HG02973 (cell line): ENCODE results near the gene MPRIP.

ENCODE experiments used
- ATAC-seq: cut with Tn5 transposase; IDR thresholded peaks from one replicate; pipeline ENCODE4 v1.9.1; 2021; ENCODE audit warnings: moderate library complexity; ENCODE audit not compliant: unreplicated experiment

MPRIP gene

GRCh38 chr17:17201907-17202306, 159.7 kb downstream of the MPRIP start:
- ATAC-seq, result no peak

- ATAC-seq, result no peak
These were observed 161.0 kb downstream of the MPRIP start for GRCh38 chr17:17203173-17203730.

DNA sequence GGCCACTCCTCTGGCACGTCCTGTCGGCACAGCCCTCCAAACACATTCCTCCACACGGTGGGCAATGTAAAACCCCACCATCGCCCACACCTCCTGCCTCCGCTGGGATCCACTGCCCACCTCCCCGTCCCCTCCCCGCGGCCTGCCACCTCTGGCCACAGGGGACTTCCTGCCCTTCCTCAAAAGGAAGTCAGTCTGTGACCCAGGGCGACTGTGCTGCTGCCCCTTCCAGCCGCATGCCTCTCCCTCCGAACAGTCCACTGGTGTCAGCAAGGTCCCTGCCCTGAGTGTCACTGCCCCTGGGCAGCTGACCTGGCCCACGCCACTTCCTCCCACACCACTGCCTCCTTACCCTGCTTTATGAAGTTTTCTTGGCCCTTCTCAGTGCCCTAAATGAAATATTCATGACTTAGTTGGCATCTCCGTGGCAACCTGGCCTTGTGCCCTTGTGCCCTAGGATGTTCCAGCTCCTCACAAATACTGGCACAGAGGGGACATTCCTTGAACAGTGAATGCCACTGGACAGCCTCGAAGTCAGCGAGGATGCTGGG, 161.9 kb downstream of the MPRIP start:
- no peak for ATAC-seq

DNA sequence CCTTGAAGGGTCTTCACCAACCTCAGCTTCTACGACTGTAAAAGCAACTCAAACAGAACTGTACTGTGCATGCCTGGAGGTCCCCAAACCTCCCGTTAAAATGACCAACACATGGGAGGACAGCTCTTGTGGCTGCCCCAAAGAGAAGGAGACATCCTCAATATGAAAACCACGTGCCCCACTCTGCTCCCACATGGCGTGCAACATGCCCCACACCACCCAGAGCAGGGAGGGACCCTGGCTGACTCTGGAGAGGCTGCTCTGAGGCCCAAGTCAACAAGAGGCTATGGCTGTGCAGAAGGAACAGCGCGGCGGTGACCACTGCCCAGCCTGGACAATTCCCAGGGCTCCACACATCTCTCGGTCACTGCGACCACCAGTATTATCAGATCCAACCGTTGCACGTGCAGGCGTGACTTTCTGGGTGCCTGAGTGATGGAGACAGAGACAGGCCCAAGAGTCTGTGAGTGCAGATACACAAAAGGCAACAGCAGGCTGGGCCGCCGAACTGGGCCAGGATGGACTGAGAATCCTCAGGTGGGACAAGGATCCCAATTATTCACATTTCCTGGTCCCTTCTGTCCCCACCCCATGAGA, 162.5 kb downstream of the MPRIP start:
- no peak for ATAC-seq

DNA sequence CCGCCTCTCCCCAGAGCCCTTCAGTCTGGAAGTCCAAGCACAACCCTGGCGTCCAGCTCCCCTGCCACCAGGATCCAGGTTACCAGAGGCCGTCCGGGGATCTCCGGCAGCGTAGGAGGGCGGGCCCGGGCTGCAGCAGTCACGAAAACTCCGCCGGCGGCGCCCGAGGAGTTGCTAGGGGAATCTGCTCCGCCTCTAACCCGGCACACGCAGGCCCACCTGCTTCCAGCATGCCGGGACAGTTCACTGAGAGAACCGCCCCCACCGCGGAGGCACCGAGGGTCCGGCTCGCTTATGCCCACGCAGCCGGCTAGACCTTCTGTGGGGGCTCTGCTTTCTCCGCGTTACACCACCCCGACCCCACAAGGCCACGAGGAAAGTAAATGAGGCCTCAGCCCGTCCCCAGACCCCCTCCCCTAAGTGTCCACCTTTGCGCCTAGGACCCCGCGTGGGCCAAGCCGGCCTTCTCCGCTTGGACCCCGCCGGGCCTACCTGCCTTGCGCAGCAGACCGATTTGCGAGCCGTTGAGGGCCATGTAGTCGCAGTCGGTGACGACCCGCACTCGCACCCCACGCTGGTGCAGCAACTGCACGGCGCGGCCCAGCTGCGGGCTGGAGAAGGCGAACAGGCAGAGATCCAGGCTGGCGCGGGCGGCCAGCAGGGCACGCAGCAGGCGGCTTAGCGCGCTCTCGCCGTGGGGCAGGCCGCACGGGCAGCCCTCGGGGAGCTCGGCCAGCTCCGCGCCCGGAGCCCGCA, 163.3 kb downstream of the MPRIP start:
- ATAC-seq, result no peak

DNA sequence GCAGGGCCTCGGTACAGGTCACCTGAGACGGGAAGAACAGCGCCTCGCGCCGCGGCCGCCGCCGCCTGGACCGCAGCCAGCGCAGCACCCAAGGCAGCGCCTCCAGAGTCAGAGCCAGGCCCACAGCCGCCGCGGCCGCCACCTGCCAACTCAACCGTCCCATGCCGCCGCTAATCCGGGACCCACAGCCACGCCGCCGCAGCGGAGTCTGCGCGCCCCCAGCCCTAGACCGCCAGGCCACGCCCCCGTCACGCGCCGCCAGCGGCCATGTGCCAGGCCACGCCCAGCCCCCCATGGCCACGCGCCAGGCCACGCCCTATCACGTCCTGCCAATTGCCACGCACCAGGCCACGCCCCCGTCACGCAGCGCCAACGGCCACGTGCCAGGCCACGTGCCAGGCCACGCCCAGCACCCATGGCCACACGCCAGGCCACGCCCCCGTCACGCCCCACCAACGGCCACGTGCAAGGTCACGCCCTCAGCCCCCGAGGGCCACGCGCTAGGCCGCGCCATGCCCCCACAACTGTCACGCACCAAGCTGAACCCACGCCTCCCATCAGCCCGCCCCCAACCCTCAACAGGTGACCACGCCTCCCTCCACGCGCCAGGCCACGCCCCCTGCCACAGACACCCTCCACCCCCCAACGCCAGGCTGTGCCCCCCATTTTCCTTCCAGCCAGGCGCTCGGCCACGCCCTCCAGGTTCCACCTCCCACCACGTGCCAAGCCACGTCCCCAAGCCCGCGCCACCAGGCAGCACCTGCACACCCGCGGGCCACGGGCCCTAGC, 164.1 kb downstream of the MPRIP start, which contains the start of gene PLD6:
TSS of gene PLD6 (minus strand) at position 210 of the 789 bp plus-strand sequence. CDS start at position 163, 47 bp downstream.
- no peak for ATAC-seq

GRCh38 chr17:17206913-17207335, 164.7 kb downstream of the MPRIP start:
- no peak for ATAC-seq

GRCh38 chr17:17207998-17208397, 165.7 kb downstream of the MPRIP start:
- no peak for ATAC-seq

DNA sequence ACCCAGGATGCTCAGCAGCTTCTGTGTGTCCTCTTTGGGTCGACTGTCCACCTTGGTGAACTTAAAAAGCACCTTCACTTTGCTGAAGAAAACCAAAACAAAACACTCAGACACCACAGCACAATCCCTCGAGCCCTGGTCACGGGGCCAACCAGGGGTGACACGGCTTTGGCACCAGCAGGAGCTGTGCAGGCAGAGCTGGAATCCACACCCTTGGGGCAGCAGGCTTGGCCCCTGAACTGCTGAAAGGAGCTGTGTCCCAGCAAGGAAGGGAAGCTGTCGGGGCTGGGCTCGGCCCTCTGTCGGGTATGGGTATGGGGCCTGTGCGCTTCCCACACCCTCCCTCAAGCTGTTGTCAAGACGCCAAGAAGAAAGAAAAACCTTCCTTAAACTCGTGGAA, 171.5 kb downstream of the MPRIP start:
- ATAC-seq, result no peak

DNA sequence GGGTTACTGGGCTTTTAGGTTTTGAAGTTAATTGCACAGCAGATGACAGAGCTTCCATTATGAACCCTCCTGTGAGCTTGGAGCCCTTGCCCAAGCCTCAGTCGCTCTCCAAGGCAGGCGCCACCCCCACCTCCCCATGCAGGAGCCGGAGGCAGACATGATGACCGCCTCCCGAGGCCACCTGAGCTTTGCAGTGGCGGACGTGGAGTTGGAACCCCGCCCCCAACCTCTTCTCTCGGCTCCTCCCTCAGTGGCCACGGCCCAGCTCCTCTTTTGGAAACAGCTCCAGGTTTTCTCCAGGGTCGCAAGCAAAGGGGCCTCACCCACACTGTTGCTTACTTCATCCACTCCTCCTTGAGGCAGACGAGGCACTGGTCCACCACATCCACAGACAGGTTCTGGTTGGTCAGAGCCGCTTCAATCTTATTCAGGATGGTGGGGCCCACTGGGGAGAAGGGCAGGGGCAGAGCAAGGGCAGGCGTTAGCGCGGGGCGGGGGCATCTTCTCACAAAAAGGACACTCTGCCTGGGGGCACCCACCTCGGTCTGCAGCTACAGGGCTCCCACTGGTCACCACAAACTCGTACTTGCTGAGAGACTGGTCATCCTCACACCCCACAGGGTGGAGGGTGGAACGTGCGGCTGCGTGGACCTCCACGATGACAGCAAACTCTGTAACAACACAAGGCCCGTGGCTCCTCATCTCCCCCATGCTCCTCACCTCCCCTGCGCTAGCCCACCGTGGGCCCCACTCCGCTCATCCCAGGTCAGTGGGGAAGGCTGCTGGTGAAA, 172.6 kb downstream of the MPRIP start:
- ATAC-seq, result no peak

GRCh38 chr17:17215575-17215974, 173.3 kb downstream of the MPRIP start:
- ATAC-seq, result no peak

GRCh38 chr17:17216236-17216635, 174.0 kb downstream of the MPRIP start:
- no peak for ATAC-seq

DNA sequence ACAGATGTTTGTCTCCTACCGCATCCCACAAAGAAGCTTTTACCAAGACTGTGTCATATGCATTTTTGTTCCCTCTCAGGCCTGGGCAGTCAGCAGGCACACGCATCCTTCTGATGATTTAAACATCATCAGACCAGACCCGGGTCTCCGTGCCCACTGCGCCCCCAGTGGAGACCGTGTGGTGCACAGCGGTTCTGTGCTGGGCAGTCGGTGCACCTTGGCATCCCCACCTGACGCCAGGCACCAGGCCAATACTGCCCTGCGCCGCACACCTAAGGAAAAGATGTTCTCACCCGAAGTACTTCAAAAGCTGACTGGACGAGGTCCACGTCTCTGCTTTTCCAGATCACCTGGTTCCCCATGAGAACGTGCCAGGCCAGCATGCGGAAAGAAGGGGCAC, 174.5 kb downstream of the MPRIP start:
- ATAC-seq, result no peak

DNA sequence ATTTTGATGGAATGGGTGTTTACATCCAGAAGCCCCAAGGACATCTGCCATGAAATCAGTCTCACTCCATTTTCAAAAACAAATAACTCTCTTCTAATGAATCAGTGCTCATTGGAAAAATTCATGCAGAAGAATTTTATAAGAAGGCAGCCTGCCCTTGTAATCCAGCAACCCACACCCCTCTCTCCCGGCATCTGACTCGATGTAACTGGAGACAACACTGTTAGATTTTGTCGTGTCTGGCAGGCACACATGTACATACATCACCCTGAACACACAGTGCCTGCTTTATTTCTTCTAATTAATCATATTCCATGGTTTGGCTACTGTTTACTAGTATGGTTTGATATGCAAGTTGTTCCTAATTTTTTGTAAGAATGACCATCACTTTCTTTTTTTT, 175.7 kb downstream of the MPRIP start:
- no peak for ATAC-seq

DNA sequence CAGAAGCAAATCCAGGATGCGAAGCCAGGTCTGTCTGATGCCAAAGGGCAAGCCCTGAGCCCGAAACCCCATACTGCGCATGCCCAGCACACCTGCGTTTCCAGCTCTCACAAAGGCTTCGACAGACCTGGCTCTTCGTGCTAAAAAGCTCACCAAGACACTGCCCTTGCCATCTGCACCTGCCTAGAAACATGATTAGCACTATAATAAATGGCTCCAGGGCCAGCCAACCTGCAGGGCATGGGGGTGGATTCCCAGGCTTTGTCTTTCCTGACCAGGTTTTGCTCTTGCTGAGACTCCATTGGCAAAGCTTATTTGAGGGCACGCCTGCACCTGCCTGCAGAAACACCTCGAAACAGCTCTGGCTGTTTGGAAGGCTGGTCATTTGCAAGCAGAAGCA, 178.3 kb downstream of the MPRIP start:
- ATAC-seq, result no peak

DNA sequence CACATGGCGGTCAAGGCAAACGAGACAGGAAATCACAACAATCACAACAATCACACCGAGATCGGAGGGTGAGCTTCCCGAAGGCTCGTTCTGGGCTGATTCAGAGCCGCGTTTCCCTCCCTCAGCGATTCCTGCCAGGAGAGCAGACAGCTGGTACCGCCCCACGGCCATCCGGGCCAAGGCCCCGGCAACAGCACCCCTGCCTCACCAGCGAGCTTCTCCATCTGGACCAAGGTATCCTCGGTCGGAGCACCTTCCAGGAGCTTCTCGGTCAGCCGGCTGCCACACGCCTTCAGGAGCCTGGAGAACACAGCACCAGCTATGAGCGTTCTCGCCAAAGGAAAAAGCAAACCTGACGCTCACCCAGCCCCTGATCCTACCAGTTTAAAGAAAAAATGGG, 179.1 kb downstream of the MPRIP start:
- ATAC-seq, result no peak

DNA sequence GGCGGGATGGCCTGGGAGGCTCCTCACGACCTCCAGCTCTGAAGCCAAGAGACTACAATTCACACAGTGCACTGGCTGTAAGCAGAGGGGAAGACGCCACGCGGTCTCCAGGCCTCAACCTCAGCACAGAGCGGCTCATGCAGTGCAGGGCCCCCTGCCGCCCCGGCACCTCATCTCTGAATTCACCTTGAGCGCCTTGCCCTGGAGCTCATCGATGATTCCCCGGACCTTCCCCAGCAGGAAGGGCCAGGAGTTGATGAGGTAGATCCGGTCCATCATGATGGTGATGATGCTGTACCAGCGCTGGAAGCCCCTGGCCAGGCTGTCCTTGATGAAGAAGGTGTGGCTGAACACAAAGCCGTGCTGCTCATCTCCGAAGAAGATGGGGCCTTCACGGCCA, 181.5 kb downstream of the MPRIP start:
- no peak for ATAC-seq

DNA sequence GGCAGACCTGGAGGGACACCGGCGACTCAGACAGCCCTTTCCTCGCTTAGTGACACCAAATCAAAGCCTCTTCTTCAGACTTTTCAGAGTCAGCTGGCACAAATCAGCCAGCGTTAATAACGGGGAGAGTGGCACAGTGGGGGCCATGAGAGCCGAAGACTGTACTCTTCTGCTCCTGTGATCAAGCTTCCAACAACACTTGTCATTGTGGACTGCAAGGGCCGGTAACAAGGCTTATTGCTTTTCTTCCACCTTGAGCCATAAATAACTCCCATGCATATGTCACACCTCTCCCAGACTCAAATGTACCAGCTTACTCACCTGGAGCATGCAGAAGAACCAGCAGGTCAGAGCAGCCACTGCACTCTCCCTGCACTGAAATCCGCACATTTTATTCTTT, 181.9 kb downstream of the MPRIP start:
- ATAC-seq, result no peak

DNA sequence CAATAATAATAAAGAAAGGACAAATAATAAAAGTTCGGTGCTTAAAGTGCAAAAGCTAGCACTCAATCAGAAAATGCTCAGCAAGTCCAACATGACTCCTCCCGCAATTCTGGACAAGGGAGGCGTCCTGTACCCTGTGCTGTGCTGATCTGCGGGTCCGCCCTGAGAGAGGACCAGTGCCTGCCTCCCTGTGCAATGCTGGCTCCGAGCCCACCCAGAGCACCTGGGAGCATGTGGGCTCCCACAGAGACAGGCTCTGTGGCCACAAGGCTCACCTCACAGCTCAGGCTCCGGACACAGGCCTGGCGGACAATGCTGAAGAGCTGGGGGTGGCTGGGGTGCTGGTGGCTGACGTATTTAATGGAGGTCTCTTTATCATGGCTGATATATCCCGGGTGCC, 183.6 kb downstream of the MPRIP start:
- ATAC-seq, result no peak

DNA sequence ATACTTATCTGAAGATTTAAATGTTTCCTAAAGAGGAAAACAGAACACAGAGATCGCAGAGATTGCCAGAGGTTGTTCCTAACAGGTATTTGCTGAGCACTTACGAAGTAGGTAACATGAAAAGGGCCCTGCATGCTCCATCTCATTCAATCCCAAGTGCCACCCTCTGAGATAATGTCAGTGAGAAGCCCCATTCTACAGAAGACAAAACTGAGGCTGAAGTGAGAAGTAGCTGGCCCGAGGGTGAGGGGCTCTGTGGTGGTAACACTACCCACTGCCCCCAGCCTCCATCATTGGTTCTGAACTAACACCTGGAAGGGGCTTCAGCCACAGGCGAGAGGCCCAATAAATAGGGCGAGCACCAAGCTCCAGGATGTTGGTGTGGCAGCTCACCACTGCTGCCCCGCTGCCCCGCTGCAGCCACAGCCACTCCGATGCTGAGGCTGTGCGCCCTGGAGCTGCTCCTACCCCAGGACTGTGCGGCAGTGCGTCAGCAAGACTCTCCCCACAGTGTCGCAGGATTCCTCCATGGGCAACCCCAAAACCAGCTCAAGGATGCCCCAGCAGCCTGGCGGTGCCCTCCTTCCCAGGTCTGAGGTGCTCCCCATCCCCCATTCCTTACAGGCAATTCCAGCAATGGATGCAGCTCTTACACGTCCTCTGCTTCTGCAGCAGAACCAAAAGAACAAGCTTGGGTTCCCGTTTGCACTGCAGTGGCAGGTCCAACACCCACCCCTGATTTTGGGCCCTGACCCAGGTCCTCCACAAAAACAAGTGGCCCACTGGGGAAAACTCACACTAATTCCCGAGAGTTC, 184.4 kb downstream of the MPRIP start:
- ATAC-seq, result no peak
